ENCODE results near the gene CD79B. TPM values are rescaled to one million over a fixed set of nuclear protein-coding genes. Genes with fewer than 3 reads are reported as not detected.

The CD79B gene
- total and polyA plus RNA-seq, 9 of the 15 experiments (the other 6 are each of a cell fraction or from before 2014, with no cell fraction given), result 0.15 to 0.62 (median 0.44) TPM; not detected in 2

DNA sequence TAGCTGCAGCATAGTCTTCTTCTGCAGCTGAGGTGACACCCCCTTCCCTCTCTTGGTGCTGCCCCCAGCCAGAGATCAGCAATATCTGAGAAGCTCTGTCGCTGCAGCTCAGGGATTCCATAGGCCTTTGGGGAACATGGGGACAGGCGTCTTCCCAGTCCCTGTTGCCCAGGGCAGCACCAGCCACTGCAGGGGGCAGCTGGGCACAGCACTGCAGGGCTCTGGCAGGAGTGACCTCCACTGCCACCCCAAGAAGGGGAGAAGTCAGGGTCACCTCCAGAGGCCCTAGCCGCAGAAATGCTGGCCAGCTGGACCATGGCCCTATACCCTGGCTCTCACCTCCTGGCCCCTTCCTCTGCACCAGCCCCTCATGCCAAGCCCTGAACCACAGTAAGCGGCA lies 23.7 kb upstream of the CD79B start:
- H3K9me3 ChIP-seq (replicated peaks; ENCODE audit: control insufficient read depth, insufficient read depth, low read depth, low read length), result no peaks in the 10 kb centered on the region
- H3K4me1 ChIP-seq (replicated peaks in 1 of 2; ENCODE audit: control insufficient read depth in 2 of 2, insufficient read depth in 2 of 2, low read length in 2 of 2), result peaks cover 7 to 14% of the 10 kb centered on the region in 2 experiments; a peak in 4 of 5 replicates
- in situ Hi-C loops (cut with MboI) (no loop called here), intact Hi-C loops (cut with micrococcal nuclease) (no loop called here)
- H3K9me1 ChIP-seq (ENCODE audit: control insufficient read depth, insufficient read depth, low read length), result no peaks in the 10 kb centered on the region
- no peak overlapping the region for H3K4me2 ChIP-seq (ENCODE audit: insufficient read depth, low read length)
- H3K79me2 ChIP-seq (ENCODE audit: control insufficient read depth, insufficient read depth, low read length), result no peaks in the 10 kb centered on the region
- H3K36me3 ChIP-seq (ENCODE audit: control insufficient read depth, insufficient read depth, low read length), result no peaks in the 10 kb centered on the region
- H4K20me1 ChIP-seq (replicated peaks; ENCODE audit: control insufficient read depth, insufficient read depth, low read length), result 0 out of 2 replicates have a peak, but pooled peaks cover 4% of the 10 kb centered on the region
- ChIA-PET POLR2A (interaction anchor here (0.6 to 1.9 kb wide), 4 partner anchors 9 to 1187 kb away, joined by 3 to 6 read pairs (median 4); no protein-coding TSS in a partner anchor), CTCF (ENCODE audit: low intra/inter-chr PET ratio) (no interaction called here)
- no peak overlapping the region for H2AFZ ChIP-seq (ENCODE audit: low read depth, low read length)
- H3K27ac ChIP-seq (ENCODE audit: extremely low read depth, low read depth, low read length), result no peak overlapping the region
- H3K27me3 ChIP-seq (ENCODE audit: control insufficient read depth in 2 of 2, insufficient read depth in 2 of 2, low read length in 2 of 2), result peaks cover 6 to 21% of the 10 kb centered on the region in 2 experiments; a peak in 4 of 5 replicates
- TF ChIP-seq GATAD2A (IDR thresholded peaks at IDR 0.05), result no peak
- no peak for TF ChIP-seq TEAD2 (tag; IDR thresholded peaks at IDR 0.05)
- TF ChIP-seq, protein P1, sequence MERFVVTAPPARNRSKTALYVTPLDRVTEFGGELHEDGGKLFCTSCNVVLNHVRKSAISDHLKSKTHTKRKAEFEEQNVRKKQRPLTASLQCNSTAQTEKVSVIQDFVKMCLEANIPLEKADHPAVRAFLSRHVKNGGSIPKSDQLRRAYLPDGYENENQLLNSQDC (CRISPR knock-in tag; IDR thresholded peaks at IDR 0.05), result no peak
- TF ChIP-seq EWSR1 (IDR thresholded peaks at IDR 0.05; ENCODE audit: borderline replicate concordance, low read depth, partially characterized antibody), result no peak
- TF ChIP-seq PHB2 (IDR thresholded peaks at IDR 0.05; ENCODE audit: low read depth), result no peak
- TF ChIP-seq, protein P2, sequence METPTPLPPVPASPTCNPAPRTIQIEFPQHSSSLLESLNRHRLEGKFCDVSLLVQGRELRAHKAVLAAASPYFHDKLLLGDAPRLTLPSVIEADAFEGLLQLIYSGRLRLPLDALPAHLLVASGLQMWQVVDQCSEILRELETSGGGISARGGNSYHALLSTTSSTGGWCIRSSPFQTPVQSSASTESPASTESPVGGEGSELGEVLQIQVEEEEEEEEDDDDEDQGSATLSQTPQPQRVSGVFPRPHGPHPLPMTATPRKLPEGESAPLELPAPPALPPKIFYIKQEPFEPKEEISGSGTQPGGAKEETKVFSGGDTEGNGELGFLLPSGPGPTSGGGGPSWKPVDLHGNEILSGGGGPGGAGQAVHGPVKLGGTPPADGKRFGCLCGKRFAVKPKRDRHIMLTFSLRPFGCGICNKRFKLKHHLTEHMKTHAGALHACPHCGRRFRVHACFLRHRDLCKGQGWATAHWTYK (CRISPR knock-in tag; IDR thresholded peaks at IDR 0.05), result no peak
- TF ChIP-seq, protein P3, sequence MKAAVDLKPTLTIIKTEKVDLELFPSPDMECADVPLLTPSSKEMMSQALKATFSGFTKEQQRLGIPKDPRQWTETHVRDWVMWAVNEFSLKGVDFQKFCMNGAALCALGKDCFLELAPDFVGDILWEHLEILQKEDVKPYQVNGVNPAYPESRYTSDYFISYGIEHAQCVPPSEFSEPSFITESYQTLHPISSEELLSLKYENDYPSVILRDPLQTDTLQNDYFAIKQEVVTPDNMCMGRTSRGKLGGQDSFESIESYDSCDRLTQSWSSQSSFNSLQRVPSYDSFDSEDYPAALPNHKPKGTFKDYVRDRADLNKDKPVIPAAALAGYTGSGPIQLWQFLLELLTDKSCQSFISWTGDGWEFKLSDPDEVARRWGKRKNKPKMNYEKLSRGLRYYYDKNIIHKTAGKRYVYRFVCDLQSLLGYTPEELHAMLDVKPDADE (conservative IDR thresholded peaks at IDR 0.05; ENCODE audit: control insufficient read depth, low read depth, low read length), result no peak
- no peak for TF ChIP-seq JUND (IDR thresholded peaks at IDR 0.05; ENCODE audit: borderline replicate concordance, low read depth, low read length)
- no peak for TF ChIP-seq JUND (tag; IDR thresholded peaks at IDR 0.05; ENCODE audit: borderline replicate concordance, low read depth, low read length)
- TF ChIP-seq FOXP1 (CRISPR knock-in tag; IDR thresholded peaks at IDR 0.05), result no peak
- no peak for TF ChIP-seq ARHGAP35 (IDR thresholded peaks at IDR 0.05; ENCODE audit: partially characterized antibody)
- no peak for TF ChIP-seq FOSL1 (tag; conservative IDR thresholded peaks at IDR 0.05)
- no peak for TF ChIP-seq CBX2 (IDR thresholded peaks at IDR 0.05; ENCODE audit: insufficient read depth, low read length, poor library complexity, severe bottlenecking)
- no peak for TF ChIP-seq ZNF79 (CRISPR knock-in tag; IDR thresholded peaks at IDR 0.05; ENCODE audit: low read depth)
- TF ChIP-seq RUNX1 (IDR thresholded peaks at IDR 0.05; ENCODE audit: low read depth), result no peak
- TF ChIP-seq RBBP5 (IDR thresholded peaks at IDR 0.05; ENCODE audit: borderline replicate concordance, insufficient read depth, low read length, poor library complexity, severe bottlenecking), result no peak
- WGBS (ENCODE audit: insufficient coverage, low coverage, missing lambda C conversion rate), result 43% methylated on average over 4 of the region's 4 CpGs
- H3K4me3 ChIP-seq, result no peak overlapping the region
- no peak overlapping the region for H3K9ac ChIP-seq (ENCODE audit: insufficient read depth in 1 of 2, low read depth in 2 of 2, low read length in 2 of 2)
- ATAC-seq (no peak), DNase-seq (ENCODE audit: extremely low read depth in 1 of 4, low spot score in 3 of 4) (no peak), FAIRE-seq (no peak)
- no TSS peak for BruUV-seq (replicated peaks)
